Right hindlimb (tissue), 1 donor: ENCODE results near the gene VSIR.
A peak's percentile ranks its signal among the peaks of the same experiment; 100 is the strongest.

Experiments
- DNase-seq: peaks from one replicate; pipeline ENCODE4 v3.0.0-alpha.2; 2018

The VSIR gene

DNA sequence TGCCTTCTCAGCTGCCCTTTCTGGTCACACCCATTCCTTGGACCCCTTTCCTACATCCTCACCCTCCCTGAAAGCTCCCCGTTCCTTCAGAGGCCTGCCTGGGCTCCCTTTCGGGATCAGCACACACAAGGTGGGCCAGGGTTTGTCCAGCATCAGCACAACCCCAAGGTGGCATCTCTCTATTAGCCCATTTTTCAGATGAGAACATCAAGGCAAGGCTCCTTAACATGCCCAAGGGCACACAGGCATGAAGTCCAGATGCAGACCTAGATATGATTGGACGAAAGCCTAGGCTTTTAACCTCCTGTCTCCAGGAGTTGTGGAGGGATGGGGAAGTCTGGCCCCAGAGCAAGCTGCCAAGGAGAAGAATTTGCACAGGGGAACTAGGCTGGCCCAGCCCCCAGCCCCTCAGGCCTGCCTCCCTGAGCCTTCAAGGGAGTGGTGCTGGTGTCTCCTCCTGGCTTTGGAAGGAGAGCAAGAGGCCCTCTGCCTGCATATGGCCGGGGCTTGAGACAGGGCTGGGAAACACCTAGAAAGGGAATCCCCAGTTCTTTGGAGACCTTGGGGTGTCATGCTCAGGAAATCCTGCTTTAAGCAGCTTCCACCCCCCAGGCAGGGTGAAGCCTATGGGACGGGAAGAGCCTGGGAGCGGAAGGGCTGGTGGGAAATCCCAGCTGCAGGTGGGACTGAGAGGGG, 9.0 kb upstream of the VSIR start:
- no peak for DNase-seq

DNA sequence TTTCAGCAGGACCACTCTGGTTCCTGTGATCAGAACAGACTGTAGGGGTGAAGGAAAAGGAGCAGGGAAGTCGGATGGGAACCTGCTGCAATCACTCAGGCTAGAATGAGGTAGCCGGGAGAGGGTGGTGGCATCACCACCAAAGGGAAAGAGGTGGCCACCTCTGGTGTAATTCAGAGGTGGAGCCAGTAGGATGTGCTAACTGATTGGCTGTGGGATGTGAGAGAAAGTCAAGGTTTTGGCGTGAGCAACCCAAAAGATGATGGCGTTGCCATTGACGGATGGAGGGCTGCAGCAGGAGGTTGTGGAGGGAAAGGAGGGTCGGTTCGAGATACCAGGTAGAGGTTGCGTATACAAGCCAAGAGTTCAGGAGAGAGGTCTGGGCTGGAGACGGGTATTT, 7.4 kb upstream of the VSIR start:
- no peak for DNase-seq

DNA sequence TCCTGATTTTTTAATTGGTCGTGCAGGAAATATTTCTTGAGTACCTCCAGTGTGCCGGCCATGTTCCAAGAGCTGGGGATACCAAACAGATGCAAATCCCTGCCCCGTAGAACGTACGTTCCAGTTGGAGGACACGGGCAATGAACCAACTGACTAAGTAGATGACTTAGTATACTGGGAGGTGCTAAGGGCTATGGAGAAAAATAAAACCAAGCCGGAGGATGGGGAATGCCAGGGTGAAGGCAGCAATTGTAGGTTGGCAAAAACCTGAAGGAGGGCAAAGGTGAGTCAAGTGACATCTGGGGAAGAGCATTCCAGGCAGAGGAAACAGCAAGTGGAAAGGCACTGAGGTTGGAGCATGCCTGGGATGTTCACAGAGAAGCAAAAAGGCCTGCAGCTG, 6.8 kb upstream of the VSIR start:
- DNase-seq: no peak

DNA sequence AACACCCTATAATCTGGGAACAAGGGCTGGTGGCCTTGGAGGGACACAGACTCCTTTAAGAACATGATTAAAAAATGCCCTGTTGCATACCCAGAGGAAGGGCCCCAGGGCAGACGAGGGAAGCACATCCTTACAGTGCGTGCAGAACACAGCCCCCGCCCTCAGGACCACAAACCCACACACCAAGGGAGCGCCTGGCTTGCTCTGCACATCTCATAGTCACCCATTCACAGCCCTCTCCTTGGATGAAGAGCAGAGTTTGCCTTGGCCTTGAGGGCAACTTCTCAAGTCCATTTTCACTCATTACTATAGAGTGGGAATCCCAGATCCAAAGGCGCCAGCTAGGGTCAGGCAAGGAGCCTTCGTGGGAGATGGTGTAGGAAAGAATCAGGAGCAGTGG, 6.3 kb upstream of the VSIR start:
- DNase-seq: no peak

DNA sequence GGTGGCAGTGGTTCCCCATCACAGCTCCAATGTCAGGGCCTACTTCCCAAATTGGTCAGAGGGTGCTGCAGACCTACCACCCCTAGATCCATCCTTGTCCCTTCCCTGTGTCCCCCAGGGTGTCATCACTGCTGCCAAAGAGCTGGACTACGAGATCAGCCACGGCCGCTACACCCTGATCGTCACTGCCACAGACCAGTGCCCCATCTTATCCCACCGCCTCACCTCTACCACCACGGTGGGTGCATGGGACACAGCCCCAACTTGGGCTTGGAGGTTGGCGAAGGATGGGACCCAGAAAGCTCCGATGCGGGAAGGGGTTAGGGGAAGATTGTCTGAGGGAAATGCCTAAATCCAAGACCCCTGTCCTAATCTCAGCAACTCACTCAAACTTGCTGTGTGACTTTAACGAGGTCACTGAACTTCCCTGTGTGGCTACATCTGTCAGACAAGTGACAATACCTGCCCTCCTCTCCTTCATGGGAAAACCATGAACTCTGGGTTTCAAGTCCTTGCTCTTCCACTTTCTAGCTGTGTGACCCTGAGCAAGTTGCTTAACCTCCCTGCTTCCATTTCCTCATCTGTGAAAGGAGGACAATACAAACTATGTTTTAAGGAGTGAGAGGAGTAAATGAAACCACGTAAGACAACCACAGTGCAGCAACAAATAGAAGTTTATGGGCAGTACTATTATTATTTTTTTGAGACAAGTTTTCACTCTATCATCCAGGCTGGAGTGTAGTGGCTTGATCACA, 4.9 kb upstream of the VSIR start:
- DNase-seq: no peak

DNA sequence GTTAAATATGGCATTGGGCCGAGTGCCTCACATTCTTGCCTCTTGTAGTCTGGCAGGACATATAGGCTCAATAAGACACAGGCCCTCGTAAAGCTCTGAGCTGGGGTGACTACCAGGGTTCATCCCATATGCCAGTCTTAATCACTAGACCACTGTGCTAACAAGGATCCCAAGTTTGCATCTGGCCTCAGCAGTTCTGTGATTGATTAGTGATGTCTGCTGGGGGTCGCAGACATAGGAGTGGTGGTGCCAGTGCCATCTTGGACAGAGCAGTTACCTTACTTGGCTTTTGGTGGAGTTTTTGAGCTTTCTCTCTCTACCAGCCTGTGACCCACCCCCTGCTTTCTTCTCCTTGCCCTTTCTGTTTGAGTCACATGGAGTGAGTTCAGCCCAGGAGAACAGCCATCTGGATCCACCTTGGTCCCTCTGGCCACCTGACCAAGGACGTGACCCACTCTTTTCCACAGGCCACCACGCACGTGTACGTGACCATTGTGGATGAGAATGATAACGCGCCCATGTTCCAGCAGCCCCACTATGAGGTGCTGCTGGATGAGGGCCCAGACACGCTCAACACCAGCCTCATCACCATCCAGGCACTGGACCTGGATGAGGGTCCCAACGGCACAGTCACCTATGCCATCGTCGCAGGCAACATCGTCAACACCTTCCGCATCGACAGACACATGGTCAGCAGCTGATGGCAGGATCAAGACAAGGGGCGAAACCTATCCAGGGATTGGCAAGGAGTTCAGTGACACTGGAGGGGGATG, 4.1 kb upstream of the VSIR start:
- DNase-seq: no peak

DNA sequence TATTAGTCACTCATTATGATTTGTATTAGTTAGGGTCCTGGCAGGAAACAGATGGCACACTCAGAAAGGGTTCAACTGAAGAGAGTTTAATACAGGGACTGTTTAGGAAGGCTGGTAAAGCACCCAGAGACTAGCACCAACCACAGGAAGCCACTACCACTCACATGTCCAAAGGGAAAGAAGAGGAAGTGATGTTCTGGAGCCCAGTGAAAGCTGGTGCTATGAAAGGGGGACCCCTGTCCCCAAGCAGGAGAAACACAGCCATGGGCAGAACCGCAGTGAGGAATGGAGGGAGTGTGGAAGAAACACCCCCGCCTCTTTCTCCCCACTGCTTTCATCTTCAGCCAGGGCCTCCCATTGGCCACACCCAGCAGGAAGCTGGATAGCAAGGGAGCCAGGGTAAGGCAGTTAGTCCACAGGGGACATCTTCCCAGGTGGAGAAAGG, 3.2 kb upstream of the VSIR start:
- no peak for DNase-seq

DNA sequence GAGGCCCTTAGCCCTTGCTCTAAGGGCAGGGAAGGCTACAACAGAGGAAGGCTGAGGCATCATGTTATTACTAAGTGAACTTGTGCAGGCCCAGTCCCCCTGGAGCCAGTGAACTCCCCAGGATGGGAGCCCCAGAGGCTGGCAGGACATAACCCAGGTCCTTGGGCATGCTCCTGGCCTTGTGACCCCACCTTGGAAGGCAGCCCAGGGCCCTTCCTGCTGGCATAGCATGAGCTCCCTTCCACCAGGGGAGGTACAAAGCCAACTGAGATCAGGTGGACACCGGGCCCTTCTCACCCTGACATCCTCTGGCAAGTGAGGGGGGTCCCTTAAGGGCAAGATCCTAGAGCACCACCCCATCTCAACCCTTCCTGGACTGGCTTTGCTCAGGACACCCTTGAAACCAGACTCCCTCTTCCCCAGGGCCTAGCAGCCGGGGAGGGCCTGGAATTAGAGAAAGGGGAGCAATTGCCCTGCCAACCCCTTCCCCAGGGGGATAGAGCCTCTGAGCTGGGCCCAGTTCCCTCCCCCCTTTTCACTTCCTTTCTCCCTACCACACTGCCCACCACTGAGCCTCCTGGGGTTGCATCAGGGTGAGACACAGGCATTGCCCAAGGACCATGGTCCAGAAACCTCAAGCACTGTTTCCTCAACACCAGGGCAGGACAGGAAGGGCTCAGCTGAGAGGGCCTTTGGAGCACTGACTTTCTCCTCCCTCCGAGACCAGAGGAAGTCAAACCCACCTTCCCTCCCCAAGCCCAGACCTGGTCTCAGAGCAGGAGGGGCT, 1.8 kb upstream of the VSIR start:
- no peak for DNase-seq

DNA sequence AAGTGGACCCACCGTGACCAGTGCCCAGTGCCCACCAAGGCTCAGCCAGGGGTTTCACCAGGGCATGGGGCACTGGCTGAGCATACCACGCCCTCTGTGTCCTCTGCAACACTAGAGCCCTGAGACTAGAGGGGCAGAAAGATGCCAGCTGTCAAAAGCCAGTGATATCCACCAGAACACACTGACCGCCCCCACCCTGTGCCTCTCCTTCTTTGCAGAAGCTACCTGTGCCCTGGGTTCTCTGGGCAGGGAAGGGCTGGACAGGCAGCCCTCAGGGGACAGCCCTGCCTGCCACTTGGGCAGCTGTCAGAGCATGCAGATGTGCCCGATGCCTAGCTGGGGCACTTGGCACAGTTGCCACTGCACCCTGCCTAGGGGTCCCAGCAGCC, 494 bp downstream of the VSIR start:
- DNase-seq: no peak

DNA sequence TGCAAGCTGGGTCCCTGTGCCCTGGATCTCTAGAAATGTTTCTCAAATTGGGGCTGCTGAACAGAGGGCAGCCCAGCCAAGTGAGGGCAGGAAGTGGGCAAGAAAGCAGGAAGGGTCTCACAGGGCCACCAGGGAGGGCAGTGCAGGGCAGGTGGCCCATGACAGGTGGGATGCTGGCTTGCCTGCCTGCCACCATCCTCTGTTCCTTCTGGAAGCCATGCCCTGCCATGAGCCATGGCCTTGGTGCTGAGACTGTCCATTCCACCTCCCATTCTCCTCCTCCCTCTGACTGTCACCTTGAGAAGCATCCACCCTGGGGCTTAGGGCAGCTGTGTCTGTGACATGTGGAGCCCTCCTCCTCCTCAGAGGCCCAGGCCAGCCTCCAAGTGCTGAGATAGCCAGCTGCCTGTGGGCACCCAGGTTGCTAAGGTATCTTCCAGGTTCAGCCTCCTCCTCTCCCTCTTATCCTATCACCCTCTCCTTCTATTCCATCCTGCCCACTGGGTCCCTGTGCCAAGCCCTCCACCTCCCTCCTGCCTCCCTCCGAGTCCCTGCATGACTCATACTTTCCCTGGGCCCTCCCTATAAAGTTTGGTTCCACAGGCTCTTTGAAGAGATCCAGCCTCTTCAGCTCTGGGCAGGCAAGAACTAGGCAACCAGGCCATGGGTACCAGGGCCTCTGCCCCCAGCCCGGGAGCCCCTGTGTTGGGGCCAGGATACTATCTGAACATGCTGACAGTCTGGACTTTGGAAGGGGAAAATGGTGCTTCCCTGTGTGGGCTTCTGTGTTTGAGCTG, 1.3 kb downstream of the VSIR start:
- DNase-seq: peak; percentile 50

DNA sequence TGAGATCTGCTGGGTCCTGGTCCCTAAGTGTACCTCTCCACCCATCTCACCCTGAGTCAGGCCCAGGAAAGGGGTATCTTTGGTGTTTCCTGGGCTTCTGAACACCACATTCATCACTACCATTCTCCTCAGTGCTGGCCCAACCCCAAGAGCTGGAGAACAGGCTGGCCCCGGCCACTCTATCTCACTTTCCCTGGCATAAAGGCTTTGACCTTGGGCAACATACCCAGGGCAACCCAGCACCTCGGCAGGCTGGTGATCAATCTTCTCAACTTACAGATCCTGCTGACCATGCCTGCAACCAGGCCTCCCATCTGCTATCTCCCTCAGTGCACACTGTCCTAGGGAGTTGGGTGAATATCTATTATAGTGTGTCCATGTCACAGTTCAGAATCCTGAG, 2.1 kb downstream of the VSIR start:
- no peak for DNase-seq

DNA sequence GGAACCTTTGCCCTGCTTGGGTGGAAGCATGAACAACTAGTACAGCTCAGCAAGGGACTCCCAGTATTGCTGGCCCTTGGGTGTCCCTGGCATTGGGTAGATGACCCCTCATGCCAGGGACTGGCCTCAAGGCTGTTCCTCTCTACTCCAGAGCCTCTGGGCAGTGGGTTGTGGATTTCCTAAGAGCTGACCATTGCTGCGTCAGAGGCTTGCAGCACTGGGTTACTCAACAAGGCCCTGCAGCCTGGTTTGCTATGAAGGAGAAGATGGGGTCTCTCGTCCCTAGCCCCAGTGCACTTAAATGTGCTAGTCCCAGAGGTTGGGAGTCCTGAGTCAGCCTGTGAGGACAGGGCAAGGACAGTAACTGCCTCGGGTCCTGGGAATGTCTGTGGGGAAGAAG, 2.5 kb downstream of the VSIR start:
- DNase-seq: no peak

DNA sequence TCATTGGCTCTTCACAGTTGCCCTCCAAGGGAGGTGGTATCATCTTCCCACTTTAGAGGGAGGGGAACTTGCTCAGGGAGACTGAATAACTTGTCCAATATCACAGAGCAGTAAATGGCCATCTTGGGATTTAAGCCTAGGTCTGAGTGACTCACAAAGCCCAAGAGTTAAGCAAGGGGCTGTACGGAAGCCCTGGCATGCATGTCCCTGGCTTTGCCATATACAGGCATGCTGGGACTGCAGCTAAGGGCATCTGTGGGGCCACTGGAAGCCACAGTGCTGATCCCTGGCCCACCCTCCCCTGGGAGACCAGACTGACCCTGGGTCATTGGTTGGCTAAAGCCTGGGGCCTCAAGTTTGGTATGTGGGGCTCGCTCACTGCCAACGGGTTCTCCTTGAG, 3.1 kb downstream of the VSIR start:
- no peak for DNase-seq

DNA sequence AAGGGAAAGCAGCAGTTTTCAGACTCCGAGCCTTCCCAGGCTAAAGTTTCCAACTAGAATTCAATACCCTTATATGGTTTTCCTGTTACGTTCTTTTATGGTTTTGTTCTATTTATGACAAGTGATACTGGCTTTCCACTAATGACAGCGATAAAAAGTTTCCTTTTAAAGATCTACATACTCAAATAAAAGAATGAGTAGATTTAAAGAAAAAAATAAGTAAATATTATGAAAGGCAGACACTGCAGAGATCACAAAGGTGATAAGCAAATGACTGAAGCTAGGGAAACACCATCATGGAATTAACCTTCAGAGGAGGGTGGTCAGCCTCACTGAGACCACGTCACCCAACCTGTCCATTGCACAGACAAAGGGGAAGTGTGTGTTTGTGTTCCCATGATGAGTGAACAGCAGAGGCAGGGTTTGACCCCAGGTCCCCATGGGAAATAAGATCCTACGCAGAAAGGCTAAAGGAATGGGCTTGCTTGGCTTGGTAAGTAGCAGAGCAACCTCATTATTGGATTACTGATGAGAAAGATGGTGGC, 4.0 kb downstream of the VSIR start:
- no peak for DNase-seq

DNA sequence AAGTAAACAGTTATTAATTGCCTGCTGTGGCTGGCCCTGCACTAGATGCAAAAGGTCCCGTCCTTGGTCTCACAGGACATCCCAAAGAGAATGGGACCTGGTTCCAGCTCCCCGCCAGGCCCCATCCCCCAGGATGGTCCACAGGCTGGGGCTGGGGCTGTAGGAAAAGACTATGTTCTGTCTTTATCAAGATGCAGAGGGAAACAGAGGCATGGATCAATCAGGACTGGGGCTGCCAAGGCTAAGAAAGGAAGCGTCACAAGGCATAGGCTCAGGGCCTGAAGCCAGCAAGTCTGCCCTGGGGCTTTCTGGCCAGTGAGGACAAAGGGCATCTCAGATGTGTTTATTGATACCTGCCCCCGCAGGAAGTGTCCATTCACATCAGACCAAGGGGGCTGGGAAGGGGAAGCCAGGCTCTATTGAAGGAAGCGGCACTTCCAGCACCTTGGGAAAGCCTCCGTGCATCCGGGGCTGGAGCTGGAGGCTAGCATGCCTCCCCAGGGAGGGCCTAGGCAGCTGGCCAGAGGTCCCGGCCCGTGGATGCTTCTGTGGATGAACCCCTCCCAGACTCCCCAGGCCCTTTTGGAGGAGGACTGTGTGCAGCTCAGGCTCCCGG, 5.8 kb downstream of the VSIR start:
- peak; percentile 64 for DNase-seq

DNA sequence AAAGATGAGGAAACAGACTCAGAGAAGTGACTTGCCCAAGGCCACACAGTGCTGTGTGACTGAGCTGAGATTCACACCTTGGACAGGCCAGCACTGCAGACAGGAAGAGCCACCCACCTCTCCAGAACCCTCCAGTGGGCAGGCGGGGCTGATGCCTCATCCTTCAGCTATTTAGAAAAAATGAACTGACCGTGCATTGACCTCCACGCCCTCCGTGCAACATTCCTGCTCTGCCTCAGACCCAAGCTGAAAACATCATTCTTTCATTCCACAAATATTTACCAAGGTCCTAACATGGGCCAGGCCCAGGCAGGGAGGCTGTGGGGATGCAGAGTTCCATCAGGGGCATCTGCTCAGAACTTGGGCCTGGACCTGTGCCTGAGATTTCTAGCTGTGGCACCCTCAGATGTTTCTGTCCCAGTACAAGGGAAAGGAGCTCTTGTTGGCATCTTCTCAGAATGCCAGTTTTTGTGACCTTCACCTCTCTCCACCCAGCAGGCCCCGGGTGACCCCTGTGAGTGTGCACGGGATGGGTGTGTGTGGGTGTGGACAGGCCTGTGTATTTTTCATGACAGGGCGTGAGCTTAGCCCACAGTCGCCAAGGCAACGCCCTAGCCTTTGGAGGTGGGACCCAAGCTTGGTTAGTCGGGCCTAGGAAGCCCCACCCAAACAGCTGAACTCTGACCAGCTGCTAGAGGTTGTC, 6.5 kb downstream of the VSIR start:
- peak; percentile 76 for DNase-seq

DNA sequence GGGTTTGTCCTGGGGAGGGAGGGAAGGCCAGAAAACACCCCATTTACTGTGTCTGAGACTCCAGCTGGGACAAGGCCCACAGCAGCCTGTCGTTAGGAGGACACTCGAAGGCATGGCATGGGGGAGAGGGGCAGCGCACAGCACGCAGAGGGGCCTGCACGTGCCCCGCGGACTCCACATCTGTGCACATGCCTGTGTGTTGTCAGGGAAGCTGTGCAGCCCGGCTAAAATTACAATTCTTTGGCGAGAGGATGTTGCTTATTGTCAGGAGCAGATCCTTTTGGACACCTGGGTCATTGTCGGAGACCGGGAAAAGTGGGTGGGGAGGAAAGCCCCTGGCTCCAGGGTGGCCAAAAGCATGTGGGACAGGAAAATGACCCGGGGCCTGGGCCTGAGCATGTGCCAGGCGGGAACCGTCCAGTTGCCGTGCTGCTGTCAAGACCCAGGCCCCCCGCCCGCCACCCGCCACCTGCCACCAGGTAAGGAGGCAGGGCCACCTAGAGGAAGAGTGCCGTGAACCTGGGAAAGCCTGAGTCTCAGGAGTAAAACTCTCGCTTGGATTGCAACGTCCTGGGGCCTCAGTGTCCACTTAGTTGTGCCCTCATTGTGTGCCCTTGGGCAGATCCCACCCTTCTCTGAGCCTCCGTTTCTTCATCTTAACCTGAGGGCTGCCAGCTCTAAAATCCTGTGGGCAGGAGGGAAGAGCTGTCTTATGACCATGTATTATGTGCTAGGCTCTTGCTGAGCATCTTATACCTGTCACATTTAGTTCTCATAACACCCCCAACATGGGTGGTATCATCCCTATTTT, 7.2 kb downstream of the VSIR start:
- no peak for DNase-seq

DNA sequence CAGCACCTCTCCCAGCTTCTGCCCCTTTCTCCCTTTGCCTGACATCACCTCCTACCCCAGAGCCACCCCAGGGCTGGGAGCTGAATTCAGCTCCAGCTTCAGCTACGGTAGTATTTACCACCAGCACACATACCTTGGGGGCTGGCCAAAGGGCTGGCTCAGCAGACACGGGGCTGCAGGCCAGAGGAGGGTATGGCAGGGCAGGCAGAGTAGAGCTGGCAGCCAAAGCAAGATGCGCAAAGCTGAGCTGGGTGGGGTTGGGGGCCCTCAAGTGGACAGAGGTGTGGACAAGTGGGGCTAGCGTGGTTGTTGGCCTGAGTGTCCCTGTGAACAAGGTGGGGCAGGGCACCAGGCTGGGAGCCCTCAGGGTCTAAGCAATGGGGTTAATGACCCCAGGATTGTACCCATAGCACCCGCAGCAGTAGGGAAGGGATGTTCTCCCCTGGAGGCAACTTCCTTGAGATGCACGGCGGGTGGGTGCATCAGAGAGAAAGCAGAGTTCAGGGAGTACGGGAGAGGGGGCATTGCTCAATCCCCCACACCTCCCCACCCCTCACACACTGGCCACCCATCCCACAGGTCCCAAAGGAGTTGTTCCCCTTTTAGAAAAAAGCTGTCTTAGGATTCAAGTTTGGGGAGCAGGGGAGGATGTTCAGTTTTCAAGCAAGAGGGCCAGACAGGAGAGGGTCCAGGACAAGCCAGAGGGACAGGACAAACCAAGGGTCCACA, 8.0 kb downstream of the VSIR start:
- DNase-seq: no peak
